Measurements from ENCODE around the gene USP22. TPM values are rescaled to one million over a fixed set of nuclear protein-coding genes. Genes with fewer than 3 reads are reported as not detected.

The USP22 gene
- total RNA-seq (100 to 1,000 TPM; 128 to 184 (median 136) TPM), total RNA-seq (87.7 to 274 (median 221) reads per million in 29 experiments)
- total RNA-seq (2013) = 70.7 TPM

DNA sequence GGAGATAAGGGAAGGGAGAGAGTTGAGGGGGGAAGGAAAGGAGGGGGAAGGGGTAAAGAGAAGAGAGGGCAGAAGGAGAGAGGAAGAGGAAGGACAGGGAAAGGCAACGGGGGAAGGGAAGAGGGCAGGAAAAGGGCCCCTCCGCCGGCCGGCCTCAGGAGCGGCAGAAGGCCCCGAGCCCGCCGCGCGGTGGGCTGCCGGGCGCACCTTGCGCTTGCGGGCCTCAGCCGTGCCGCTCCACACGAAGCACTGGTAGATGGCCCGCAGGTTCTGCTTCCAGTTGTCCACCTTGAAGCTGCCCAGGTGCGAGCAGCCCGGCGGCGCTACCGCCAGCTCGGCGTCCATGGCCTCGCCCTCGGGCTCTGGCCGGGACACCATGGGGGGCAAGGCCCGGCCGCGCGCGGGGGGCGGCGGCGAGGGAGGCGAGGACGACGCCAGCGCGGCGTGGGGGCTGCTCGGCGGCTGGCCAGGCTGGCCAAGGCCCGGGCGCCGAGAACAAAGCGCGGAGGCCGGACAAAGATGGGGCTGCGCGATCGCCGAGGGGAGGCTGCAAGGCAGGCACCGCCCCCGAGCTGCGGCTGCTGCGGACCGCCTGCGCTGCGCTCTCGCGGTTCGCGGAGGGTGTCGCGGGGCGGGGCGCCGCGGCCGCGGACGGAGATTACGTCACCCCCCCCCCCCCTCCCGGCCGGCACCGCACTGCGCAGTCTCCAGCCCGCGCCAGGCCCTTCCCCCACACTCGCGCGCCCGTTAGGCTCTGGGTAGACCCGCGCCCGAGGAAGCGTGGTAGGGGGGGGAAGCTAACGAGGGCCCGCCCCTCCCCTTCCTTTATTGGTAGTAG, at the start of gene USP22:
USP22 (minus strand) TSS at position 554 of the 838 bp plus-strand sequence; CDS start at position 378, 176 bp downstream.
- Mint-ChIP-seq H3K27me3 (no peaks in the 10 kb centered on the region), H3K27ac (peak within 1 kb of the TSS; percentile 94 to 95), H3K36me3 (peaks cover 3% of the 10 kb centered on the region), H3K4me3 (peak within 1 kb of the TSS; percentile 92 to 97 (median 97)), H3K9me3 (no peaks in the 10 kb centered on the region), H3K4me1 (peaks cover 33 to 42% (median 39%) of the 10 kb centered on the region in 3 donors)
- ChIA-PET CTCF (interaction anchor here in 1 of 2 donors (0.9 to 2.2 kb wide), 14 partner anchors 8 to 415 kb away, joined by 3 to 15 read pairs (median 4); no protein-coding TSS in a partner anchor), POLR2A (interaction anchor here (0.6 to 1.5 kb wide), 6 partner anchors 8 to 380 kb away, joined by 4 to 10 read pairs (median 5); no protein-coding TSS in a partner anchor)
- ATAC-seq (replicated peaks in 1 of 4) (peak; percentile 67 to 73 (median 70)), DNase-seq (peak in 16 of 35 experiments; percentile 10 to 97 (median 88))
- Histone ChIP-seq H3K27me3 (replicated peaks in 1 of 2; ENCODE audit: control insufficient read depth in 2 of 2, extremely low read depth in 1 of 2, insufficient read depth in 2 of 2, low read length in 1 of 2) (no peaks in the 10 kb centered on the region), H3K4me1 (ENCODE audit: control insufficient read depth in 1 of 2, extremely low read depth in 1 of 2, insufficient read depth in 2 of 2, low read length in 2 of 2) (peaks cover 25 to 44% of the 10 kb centered on the region in 2 experiments), H3K9me3 (no peaks in the 10 kb centered on the region), H3K27ac (ENCODE audit: low read length) (peak within 1 kb of the TSS; percentile 91), H3K4me3 (ENCODE audit: control insufficient read depth in 1 of 2, extremely low read depth in 1 of 2, low read length in 1 of 2) (peak within 1 kb of the TSS; percentile 75 to 85), H3K36me3 (ENCODE audit: control insufficient read depth in 2 of 2, extremely low read depth in 1 of 2, insufficient read depth in 1 of 2, low read length in 1 of 2) (peaks cover 0 to 6% of the 10 kb centered on the region in 2 donors)
- under 1% methylated on average over 53 of the region's 91 CpGs for WGBS (ENCODE audit: insufficient coverage)

DNA sequence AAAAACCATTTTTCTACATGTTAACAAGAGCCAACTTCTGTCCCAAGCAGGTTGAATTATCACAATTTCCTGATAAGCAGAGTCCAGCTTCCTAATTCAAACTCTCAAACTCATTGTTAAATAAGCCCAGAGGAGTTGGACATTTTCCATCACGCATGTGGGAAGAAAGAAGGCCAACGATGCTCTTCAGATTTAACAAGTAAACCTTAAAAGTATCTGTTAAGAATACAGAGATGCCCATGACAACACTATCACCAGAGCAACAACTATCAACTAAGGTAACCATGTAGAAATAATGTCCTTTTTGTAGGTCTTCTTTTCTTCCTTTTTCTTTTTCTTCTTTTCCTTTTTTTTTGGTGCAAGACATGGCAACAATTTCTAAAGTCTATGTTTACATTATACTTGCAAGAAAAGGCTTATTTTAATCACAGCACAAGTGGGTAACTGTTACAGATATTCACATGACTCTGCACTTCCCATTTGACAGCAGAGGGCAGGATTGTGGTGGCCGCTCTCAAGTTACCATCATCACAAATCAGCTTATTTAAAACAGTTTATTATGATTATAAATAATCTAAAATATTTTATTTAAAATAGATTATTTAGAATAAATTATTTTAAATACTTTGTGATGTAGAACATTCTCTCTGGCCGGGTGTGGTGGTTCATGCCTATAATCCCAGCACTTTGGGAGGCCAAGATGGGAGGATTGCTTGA, 48.2 kb upstream of the USP22 start:
- H3K27ac ChIP-seq (ENCODE audit: low read length) = no peak overlapping the region

DNA sequence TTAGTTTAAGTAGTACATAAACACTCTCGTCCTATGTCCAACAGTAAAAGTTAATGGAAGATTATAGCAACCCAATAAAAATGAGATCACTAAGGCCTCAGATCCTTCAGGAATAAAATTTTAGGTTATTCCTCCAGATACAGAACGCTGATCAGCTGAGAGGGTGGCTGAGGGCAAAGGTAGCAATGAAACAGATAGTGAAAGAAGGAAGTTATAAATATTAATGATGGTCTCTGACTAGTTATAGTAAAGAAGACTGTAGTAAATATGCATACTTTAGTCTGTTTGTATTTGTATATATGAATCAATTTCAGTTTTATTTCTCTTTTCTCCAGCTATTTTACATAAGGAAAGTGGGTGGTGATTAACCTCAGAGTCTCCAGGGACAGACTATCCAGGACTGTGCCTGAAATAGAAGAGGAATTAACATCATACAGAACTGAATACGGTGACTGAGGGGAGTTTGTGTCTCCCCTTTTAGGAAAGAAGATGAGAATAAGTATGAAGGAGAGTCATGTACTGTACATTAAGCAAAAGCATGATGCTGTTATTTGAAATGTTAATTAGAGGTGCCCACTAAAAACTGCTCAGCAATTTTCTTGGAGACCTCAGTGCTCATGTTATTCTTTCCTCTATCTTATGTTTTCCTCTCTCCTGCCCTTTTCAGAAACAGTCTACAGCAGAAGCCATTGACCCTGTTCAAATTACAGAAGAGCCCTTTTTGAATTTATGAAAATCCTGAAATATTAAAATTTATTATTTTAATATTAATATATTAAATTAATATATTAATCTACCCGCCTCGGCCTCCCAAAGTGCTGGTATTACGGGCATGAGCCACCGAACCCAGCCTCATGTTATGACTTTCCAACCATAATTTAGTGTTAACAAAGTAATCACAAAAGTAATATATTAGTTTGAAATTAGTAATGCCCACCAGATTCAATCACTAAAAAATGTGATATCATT, 47.4 kb upstream of the USP22 start:
- no CpG with 5 or more reads among the region's 7 CpGs for WGBS (ENCODE audit: insufficient coverage)
- no peak overlapping the region for H3K4me3 ChIP-seq (ENCODE audit: control insufficient read depth in 1 of 2, extremely low read depth in 1 of 2, low read length in 1 of 2)
- CTCF ChIA-PET = interaction anchor here in 1 of 2 donors (0.6 kb wide), 1 partner anchor 35 kb away, joined by 9 read pairs; no protein-coding TSS in a partner anchor
- H3K27me3 Mint-ChIP-seq = peaks cover 0 to 5% of the 10 kb centered on the region in 2 donors
- H3K9me3 ChIP-seq = no peaks in the 10 kb centered on the region
- POLR2A ChIA-PET = no interaction called here
- DNase-seq (no peak), ATAC-seq (replicated peaks in 1 of 4) (no peak)
- no peak overlapping the region for H3K27ac ChIP-seq (ENCODE audit: low read length)
- no peaks in the 10 kb centered on the region for H3K9me3 Mint-ChIP-seq
- H3K4me3 Mint-ChIP-seq = no peak overlapping the region
- no peaks in the 10 kb centered on the region for H3K36me3 ChIP-seq (ENCODE audit: control insufficient read depth in 2 of 2, extremely low read depth in 1 of 2, insufficient read depth in 1 of 2, low read length in 1 of 2)
- H3K36me3 Mint-ChIP-seq = no peaks in the 10 kb centered on the region
- no peaks in the 10 kb centered on the region for H3K4me1 ChIP-seq (ENCODE audit: control insufficient read depth in 1 of 2, extremely low read depth in 1 of 2, insufficient read depth in 2 of 2, low read length in 2 of 2)
- no peaks in the 10 kb centered on the region for H3K4me1 Mint-ChIP-seq
- peaks cover 0 to 9% of the 10 kb centered on the region in 2 experiments for H3K27me3 ChIP-seq (replicated peaks in 1 of 2; ENCODE audit: control insufficient read depth in 2 of 2, extremely low read depth in 1 of 2, insufficient read depth in 2 of 2, low read length in 1 of 2)
- H3K27ac Mint-ChIP-seq = no peak overlapping the region

More for the DNA sequence above, 48.2 kb upstream of the USP22 start:
- Mint-ChIP-seq H3K4me1 (no peaks in the 10 kb centered on the region), H3K27ac (no peak overlapping the region), H3K27me3 (peaks cover 0 to 5% of the 10 kb centered on the region in 2 donors), H3K36me3 (no peaks in the 10 kb centered on the region), H3K9me3 (no peaks in the 10 kb centered on the region), H3K4me3 (no peak overlapping the region)
- H3K27me3 ChIP-seq (replicated peaks in 1 of 2; ENCODE audit: control insufficient read depth in 2 of 2, extremely low read depth in 1 of 2, insufficient read depth in 2 of 2, low read length in 1 of 2) = peaks cover 0 to 5% of the 10 kb centered on the region in 2 experiments
- H3K4me3 ChIP-seq (ENCODE audit: control insufficient read depth in 1 of 2, extremely low read depth in 1 of 2, low read length in 1 of 2) = no peak overlapping the region
- no CpG with 5 or more reads among the region's 4 CpGs for WGBS (ENCODE audit: insufficient coverage)
- CTCF ChIA-PET = interaction anchor here in 1 of 2 donors (0.7 kb wide), 1 partner anchor 31 kb away, joined by 4 read pairs; no protein-coding TSS in a partner anchor
- H3K4me1 ChIP-seq (ENCODE audit: control insufficient read depth in 1 of 2, extremely low read depth in 1 of 2, insufficient read depth in 2 of 2, low read length in 2 of 2) = no peaks in the 10 kb centered on the region
- POLR2A ChIA-PET = no interaction called here
- no peaks in the 10 kb centered on the region for H3K36me3 ChIP-seq (ENCODE audit: control insufficient read depth in 2 of 2, extremely low read depth in 1 of 2, insufficient read depth in 1 of 2, low read length in 1 of 2)
- no peak for DNase-seq
- no peak for ATAC-seq (replicated peaks in 1 of 4)
- no peaks in the 10 kb centered on the region for H3K9me3 ChIP-seq

DNA sequence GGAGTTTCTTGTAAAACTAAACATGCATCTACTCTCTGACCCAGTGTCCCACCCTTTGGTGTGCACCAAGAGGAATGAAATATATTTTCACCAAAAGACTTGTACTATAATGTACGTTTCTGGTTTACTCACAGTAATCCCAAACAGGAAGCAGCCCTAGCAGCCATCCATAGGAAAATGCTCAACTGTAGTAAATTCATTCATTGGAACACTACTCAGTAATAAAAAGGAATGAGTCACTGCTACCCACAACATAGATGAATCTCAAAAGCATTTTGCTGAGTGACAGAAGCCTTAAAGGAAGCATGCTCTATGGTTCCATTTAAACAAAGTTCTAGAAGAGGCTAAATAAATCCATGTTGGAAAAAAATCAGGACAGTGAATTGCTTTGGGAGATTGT, 46.3 kb upstream of the USP22 start:
- Mint-ChIP-seq H3K27me3 (peaks cover 4 to 9% of the 10 kb centered on the region in 2 donors), H3K9me3 (no peaks in the 10 kb centered on the region), H3K36me3 (no peaks in the 10 kb centered on the region), H3K4me3 (no peak overlapping the region), H3K4me1 (no peaks in the 10 kb centered on the region), H3K27ac (no peak overlapping the region)
- POLR2A ChIA-PET = no interaction called here
- Histone ChIP-seq H3K4me3 (ENCODE audit: control insufficient read depth in 1 of 2, extremely low read depth in 1 of 2, low read length in 1 of 2) (no peak overlapping the region), H3K4me1 (ENCODE audit: control insufficient read depth in 1 of 2, extremely low read depth in 1 of 2, insufficient read depth in 2 of 2, low read length in 2 of 2) (no peaks in the 10 kb centered on the region), H3K9me3 (no peaks in the 10 kb centered on the region), H3K27ac (ENCODE audit: low read length) (no peak overlapping the region), H3K36me3 (ENCODE audit: control insufficient read depth in 2 of 2, extremely low read depth in 1 of 2, insufficient read depth in 1 of 2, low read length in 1 of 2) (no peaks in the 10 kb centered on the region), H3K27me3 (replicated peaks in 1 of 2; ENCODE audit: control insufficient read depth in 2 of 2, extremely low read depth in 1 of 2, insufficient read depth in 2 of 2, low read length in 1 of 2) (peaks cover 0 to 9% of the 10 kb centered on the region in 2 experiments)
- WGBS (ENCODE audit: insufficient coverage) = no CpG with 5 or more reads among the region's 1 CpG
- DNase-seq (no peak), ATAC-seq (replicated peaks in 1 of 4) (no peak)
- CTCF ChIA-PET = no interaction called here

DNA sequence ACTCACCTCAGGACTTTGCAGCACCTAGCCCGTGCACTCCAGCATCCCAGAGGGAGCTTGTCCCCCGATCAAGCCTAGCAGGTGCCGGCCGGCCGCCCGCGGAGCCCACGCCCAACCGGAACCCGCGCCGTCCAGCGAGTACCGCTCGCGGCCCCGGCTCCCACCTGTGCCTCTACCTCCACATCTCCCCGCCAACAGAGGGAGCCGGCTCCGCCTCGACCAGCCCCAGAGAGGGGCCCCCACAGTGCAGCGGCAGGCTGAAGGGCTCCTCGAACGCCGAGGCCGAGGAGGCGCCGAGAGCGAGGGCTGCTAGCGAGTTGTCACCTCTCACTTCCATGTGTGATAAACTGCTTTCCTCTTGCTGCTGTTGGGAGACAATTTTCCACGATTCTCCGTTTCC, 42.9 kb upstream of the USP22 start:
- POLR2A ChIA-PET = no interaction called here
- Mint-ChIP-seq H3K36me3 (no peaks in the 10 kb centered on the region), H3K27ac (no peak overlapping the region), H3K4me3 (no peak overlapping the region), H3K9me3 (peaks cover 0 to 3% (median 0%) of the 10 kb centered on the region in 3 donors), H3K27me3 (peaks cover 4 to 12% of the 10 kb centered on the region in 2 donors), H3K4me1 (no peaks in the 10 kb centered on the region)
- H3K36me3 ChIP-seq (ENCODE audit: control insufficient read depth in 2 of 2, extremely low read depth in 1 of 2, insufficient read depth in 1 of 2, low read length in 1 of 2) = no peaks in the 10 kb centered on the region
- CTCF ChIA-PET = interaction anchor here in 1 of 2 donors (0.6 kb wide), 1 partner anchor 79 kb away, joined by 6 read pairs; no protein-coding TSS in a partner anchor
- H3K27ac ChIP-seq (ENCODE audit: low read length) = no peak overlapping the region
- DNase-seq = no peak
- H3K9me3 ChIP-seq = no peaks in the 10 kb centered on the region
- H3K27me3 ChIP-seq (replicated peaks in 1 of 2; ENCODE audit: control insufficient read depth in 2 of 2, extremely low read depth in 1 of 2, insufficient read depth in 2 of 2, low read length in 1 of 2) = peaks cover 0 to 9% of the 10 kb centered on the region in 2 experiments
- ATAC-seq (replicated peaks in 1 of 4) = no peak
- no peaks in the 10 kb centered on the region for H3K4me1 ChIP-seq (ENCODE audit: control insufficient read depth in 1 of 2, extremely low read depth in 1 of 2, insufficient read depth in 2 of 2, low read length in 2 of 2)
- WGBS (ENCODE audit: insufficient coverage) = 74% methylated on average over 17 of the region's 32 CpGs
- H3K4me3 ChIP-seq (ENCODE audit: control insufficient read depth in 1 of 2, extremely low read depth in 1 of 2, low read length in 1 of 2) = no peak overlapping the region

All from T-cell (primary cell).